Right lobe of liver (tissue), 6 donors: ENCODE data around the gene LHFPL4. TPM values are rescaled to one million over a fixed set of nuclear protein-coding genes. Genes with fewer than 3 reads are reported as not detected.
"Not testable (repeated sequence)": the region's sequence is repeated elsewhere in the genome, so short reads cannot be mapped to it uniquely, and the experiment has no call there.

Source experiments
- ATAC-seq, 4 donors: fragments of 200-7000 bp; cut with Tn5 transposase; one replicate each; pipeline ENCODE4 v1.9.1; 2020; ENCODE audit warnings: mild to moderate bottlenecking in 4 of 4, moderate library complexity in 4 of 4
- DNase-seq, 3 donors: peaks; one replicate each; pipeline ENCODE4 v3.0.0-alpha.2; 2020
- H3K27ac ChIP-seq, 3 donors: fragments of 200-600 bp; one replicate each; pipeline ENCODE4 v1.8.0; 2022
- H3K27me3 ChIP-seq, 2 donors: fragments of 200-600 bp; one replicate each; pipeline ENCODE4 v1.8.0; 2022
- H3K36me3 ChIP-seq, 4 donors: fragments of 200-600 bp; sonication (generic) in 1 of 4; one replicate each; pipeline versions ENCODE4 v1.5.1 to v1.8.0; 2017 to 2022; ENCODE audit warnings: control low read depth in 1 of 4
- H3K4me1 ChIP-seq, 4 donors: fragments of 200-600 bp; sonication (generic) in 1 of 4; one replicate each; pipeline versions ENCODE4 v1.5.1 to v1.8.0; 2017 to 2022; ENCODE audit warnings: control low read depth in 1 of 4
- H3K4me3 ChIP-seq, 3 donors: fragments of 200-600 bp; one replicate each; pipeline ENCODE4 v1.8.0; 2022
- H3K9me3 ChIP-seq, 4 donors: fragments of 200-600 bp; sonication (generic) in 1 of 4; one replicate each; pipeline versions ENCODE4 v1.5.1 to v1.8.0; 2017 to 2022; ENCODE audit warnings: control low read depth in 1 of 4
- CTCF ChIP-seq, 4 donors: fragments of 200-600 bp in 3 of 4; fragments of 450-650 bp in 1 of 4; IDR thresholded peaks; one replicate each; pipeline versions ENCODE4 v1.5.1 to v1.8.0; 2016 to 2022; ENCODE audit warnings: antibody characterized with exemption in 4 of 4, mild to moderate bottlenecking in 2 of 4
- POLR2A ChIP-seq: fragments of 450-650 bp; IDR thresholded peaks from one replicate; pipeline ENCODE4 v1.6.1; 2017; ENCODE audit warnings: antibody characterized with exemption, mild to moderate bottlenecking
- WGBS: methylation state at CpG from one replicate; pipeline ENCODE4 v1.1.6; 2018; ENCODE audit warnings: low coverage, low lambda C conversion rate; ENCODE audit not compliant: insufficient coverage; ENCODE audit errors: missing lambda C conversion rate; 5-methylcytosine and 5-hydroxymethylcytosine counted together
- intact Hi-C, 2 donors: fragments of 100-400 bp; cut with DNase I; formaldehyde crosslinking; loops; one replicate each; pipeline versions ENCODE4 v1.11.2 to v1.14.1; 2022
- long read RNA-seq: library from polyadenylated mRNA; unstranded; transcript quantifications from one replicate; pipeline ENCODE4 v2.0.0, GENCODE V29; 2019
- total RNA-seq, 6 experiments: library from RNA; depleted of rRNA in 2 of 6; stranded (reverse); fragments of >200 nt in 2 of 6; fragmentation: NEBNext Ultra II Directional in 3 of 6; extraction: Animal tissue kit (Norgen Biotek cat#: 25700) in 3 of 6; gene quantifications; one replicate each; pipeline versions ENCODE4 v1.1.0 to v1.2.4, GENCODE V29; 2016 to 2023
- donor health status: DM: no; HTN: yes; CAD: no.
- donor health status: DM: no; HTN: no; CAD: no.
- donor health status: DM: no; HTN: no; CAD: no.
- donor health status: DM: no; HTN: yes; CAD: no.
- donor health status: DM: no; HTN: yes; CAD: no.

The LHFPL4 gene
- under 1 TPM in 1 of 6 experiments, not detected in 5; 0.07 TPM for total RNA-seq
- long read RNA-seq = 0 reads

- intact Hi-C loops = no loop called here
Measured at GRCh38 chr3:9553021-9553947, at the start of gene LHFPL4. Gene LHFPL4 (minus strand): TSS chr3:9553822. CDS start chr3:9552679, 1,143 bp downstream.

GRCh38 chr3:9602620-9603019 lies 49.0 kb upstream of the LHFPL4 start:
- ATAC-seq = no peak
- TF ChIP-seq POLR2A (no peak), CTCF (IDR thresholded peaks at IDR 0.05) (no peak)
- intact Hi-C loops = no loop called here
- no peaks in the 10 kb centered on the region for H3K9me3 ChIP-seq
- no peak overlapping the region for H3K4me3 ChIP-seq
- no peaks in the 10 kb centered on the region for H3K4me1 ChIP-seq
- H3K27me3 ChIP-seq = no peaks in the 10 kb centered on the region
- no peaks in the 10 kb centered on the region for H3K36me3 ChIP-seq
- 87% methylated on average over 3 of the region's 4 CpGs for WGBS
- no peak overlapping the region for H3K27ac ChIP-seq
- no peak for DNase-seq

More at GRCh38 chr3:9553021-9553947, at the start of gene LHFPL4:
- DNase-seq (no peak), ATAC-seq (no peak)
- WGBS = 7% methylated on average over 14 of the region's 75 CpGs
- H3K4me1 ChIP-seq = no peaks in the 10 kb centered on the region
- no peak within 1 kb of the TSS for H3K27ac ChIP-seq
- no peaks in the 10 kb centered on the region for H3K36me3 ChIP-seq
- no peaks in the 10 kb centered on the region for H3K9me3 ChIP-seq
- TF ChIP-seq POLR2A (no peak), CTCF (IDR thresholded peaks at IDR 0.05) (no peak)
- peaks cover 0 to 3% of the 10 kb centered on the region in 2 donors for H3K27me3 ChIP-seq
- H3K4me3 ChIP-seq = no peak within 1 kb of the TSS

- WGBS = 60% methylated on average over 8 of the region's 24 CpGs
- intact Hi-C loops, ATAC-seq, H3K27me3 ChIP-seq, H3K4me3 ChIP-seq, H3K9me3 ChIP-seq, H3K36me3 ChIP-seq, H3K27ac ChIP-seq, H3K4me1 ChIP-seq, DNase-seq: not testable (repeated sequence)
Measured at GRCh38 chr3:9601006-9601581, 47.5 kb upstream of the LHFPL4 start.

- Histone ChIP-seq H3K4me1 (no peaks in the 10 kb centered on the region), H3K27me3 (no peaks in the 10 kb centered on the region), H3K9me3 (no peaks in the 10 kb centered on the region), H3K4me3 (no peak overlapping the region), H3K27ac (no peak overlapping the region), H3K36me3 (no peaks in the 10 kb centered on the region)
- DNase-seq (peak in 2 of 3 donors; percentile 29 to 54), ATAC-seq (peak in 3 of 4 donors; percentile 49 to 52 (median 50))
- WGBS = no CpG with 5 or more reads among the region's 42 CpGs
- intact Hi-C loops = no loop called here
- no peak for TF ChIP-seq CTCF (IDR thresholded peaks at IDR 0.05)
- TF ChIP-seq POLR2A = no peak
Measured at GRCh38 chr3:9600597-9600996, 47.0 kb upstream of the LHFPL4 start.

- Histone ChIP-seq H3K27ac (no peak overlapping the region), H3K4me1 (no peaks in the 10 kb centered on the region), H3K4me3 (no peak overlapping the region), H3K36me3 (no peaks in the 10 kb centered on the region), H3K9me3 (no peaks in the 10 kb centered on the region), H3K27me3 (no peaks in the 10 kb centered on the region)
- DNase-seq (no peak), ATAC-seq (no peak)
- TF ChIP-seq CTCF (IDR thresholded peaks at IDR 0.05) = no peak
- no peak for TF ChIP-seq POLR2A
- 68% methylated on average over 7 of the region's 7 CpGs for WGBS
- intact Hi-C loops = no loop called here
Measured at GRCh38 chr3:9598783-9599387, 45.3 kb upstream of the LHFPL4 start.
